SK-N-SH treated with all-trans-retinoic acid at 6 μM for 48 hours (cell line): ENCODE results near the gene XRCC1.

Source experiments
- OSR1 ChIP-seq: fragments of 250-450 bp; sonication (Bioruptor Pico); IDR thresholded peaks from 2 replicates; pipeline ENCODE4 v1.8.0; 2022; ENCODE audit warnings: moderate library complexity, mild to moderate bottlenecking, inconsistent platforms
- ZFP3 ChIP-seq: fragments of 250-450 bp; sonication (Bioruptor Pico); IDR thresholded peaks from 2 replicates; pipeline ENCODE4 v1.5.0; 2020; ENCODE audit warnings: mild to moderate bottlenecking, moderate library complexity
- ZFP30 ChIP-seq: fragments of 450-650 bp; formaldehyde crosslinking; IDR thresholded peaks from 2 replicates; pipeline ENCODE4 v1.5.0; 2022; ENCODE audit warnings: mild to moderate bottlenecking, moderate library complexity

DNA sequence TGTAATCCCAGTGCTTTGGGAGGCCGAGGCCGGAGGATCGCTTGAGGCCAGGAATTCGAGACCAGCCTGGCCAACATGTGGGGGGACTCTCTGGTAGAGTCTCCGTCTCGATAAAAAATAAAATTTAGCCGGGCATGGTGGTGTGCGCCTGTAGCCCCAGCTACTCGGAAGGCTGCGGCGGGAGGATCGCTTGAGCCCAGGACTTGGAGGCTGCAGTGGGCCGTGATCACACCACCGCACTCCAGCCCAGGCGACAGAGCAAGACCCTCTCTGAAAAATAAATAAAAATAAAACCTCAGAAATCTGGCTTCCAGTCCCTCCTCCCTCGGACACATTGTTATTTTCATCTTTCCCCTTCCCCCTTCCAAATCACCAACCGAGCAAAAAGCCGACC, 20.3 kb upstream of the XRCC1 start:
- TF ChIP-seq ZFP30 (CRISPR knock-in tag) = no peak
- no peak for TF ChIP-seq OSR1 (CRISPR knock-in tag)
- peak; percentile 95 for TF ChIP-seq ZFP3 (CRISPR knock-in tag)
